ENCODE results near the gene ITPR2. TPM values are rescaled to one million over a fixed set of nuclear protein-coding genes. Genes with fewer than 3 reads are reported as not detected.

The ITPR2 gene
- total and polyA plus RNA-seq, 2 of the 8 experiments (the other 6 are each of a cell fraction or from before 2014, with no cell fraction given) = 4.1 to 48.3 TPM

DNA sequence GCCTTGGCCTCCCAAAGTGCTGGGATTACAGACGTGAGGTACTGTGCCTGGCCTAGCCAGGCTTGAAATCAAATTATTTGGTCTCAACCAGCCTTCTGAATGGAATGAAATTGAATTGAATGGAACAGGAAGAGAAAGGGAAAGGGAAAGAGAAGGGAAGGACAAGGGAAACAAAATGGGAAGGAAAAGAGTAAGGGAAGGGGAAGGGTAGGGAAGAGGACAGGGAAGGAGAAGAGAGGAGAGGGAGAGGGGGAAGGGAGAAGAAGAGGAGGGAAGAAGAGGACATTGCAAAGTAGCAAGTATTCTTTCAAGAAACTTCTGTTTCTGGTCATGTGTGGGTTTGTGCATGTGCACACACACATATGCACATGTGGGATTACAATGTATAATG lies 97.8 kb downstream of the ITPR2 start:
- Histone ChIP-seq H4K20me1 (replicated peaks in 1 of 2; ENCODE audit: control insufficient read depth in 1 of 2, insufficient read depth in 2 of 2, low read length in 2 of 2) (no peaks in the 10 kb centered on the region), H2AFZ (ENCODE audit: low read length) (no peak overlapping the region), H2BK15ac (ENCODE audit: low read length) (no peak overlapping the region), H3K79me1 (ENCODE audit: low read depth, low read length) (no peaks in the 10 kb centered on the region), H4K5ac (ENCODE audit: insufficient read length, low read depth, low read length) (no peak overlapping the region), H3K4me1 (replicated peaks in 1 of 4; ENCODE audit: control insufficient read depth in 3 of 4, insufficient read depth in 4 of 4, low read length in 3 of 4) (no peaks in the 10 kb centered on the region), H2BK12ac (ENCODE audit: low read depth, low read length) (no peak overlapping the region), H3K9me3 (ENCODE audit: insufficient read depth in 2 of 2, low read depth in 1 of 2, low read length in 1 of 2) (peaks cover 4% of the 10 kb centered on the region in 2 experiments; a peak in 2 of 4 replicates), H3K18ac (ENCODE audit: extremely low read depth, low read length) (no peak overlapping the region), H3K23ac (ENCODE audit: insufficient read length) (no peak overlapping the region), H3K56ac (replicated peaks; ENCODE audit: insufficient read length, low read depth, low read length) (no peak overlapping the region), H3K14ac (ENCODE audit: insufficient read length) (no peak overlapping the region), H4K91ac (replicated peaks; ENCODE audit: insufficient read length, low read length) (no peak overlapping the region), H3K4me2 (ENCODE audit: insufficient read depth in 1 of 2, low read depth in 2 of 2, low read length in 2 of 2) (no peak overlapping the region), H3K79me2 (ENCODE audit: control insufficient read depth in 1 of 2, insufficient read depth in 2 of 2, low read length in 2 of 2) (peaks cover 0 to 11% of the 10 kb centered on the region in 2 experiments; a peak in 1 of 4 replicates), H3K4me3 (ENCODE audit: extremely low read depth in 1 of 4, insufficient read depth in 2 of 4, low read depth in 3 of 4, low read length in 4 of 4) (no peak overlapping the region), H3K27me3 (replicated peaks in 1 of 4; ENCODE audit: control insufficient read depth in 3 of 4, extremely low read depth in 1 of 4, insufficient read depth in 3 of 4, low read length in 3 of 4) (no peaks in the 10 kb centered on the region), H2BK5ac (ENCODE audit: low read depth, low read length) (no peak overlapping the region), H3K27ac (ENCODE audit: low read depth, low read length) (no peak overlapping the region), H3K36me3 (ENCODE audit: control insufficient read depth in 2 of 4, insufficient read depth in 4 of 4, low read length in 3 of 4) (no peaks in the 10 kb centered on the region), H3K23me2 (ENCODE audit: low read depth, low read length) (no peaks in the 10 kb centered on the region; the same call in 1 of the 2 replicates), H4K8ac (ENCODE audit: extremely low read depth, insufficient read depth, low read length) (no peak overlapping the region), H2BK20ac (ENCODE audit: low read length) (no peak overlapping the region), H3K4ac (replicated peaks; ENCODE audit: insufficient read length, low read depth, low read length) (no peak overlapping the region), H3K9ac (replicated peaks in 1 of 4; ENCODE audit: extremely low read depth in 1 of 4, low read depth in 3 of 4, low read length in 3 of 4) (no peak overlapping the region), H2BK120ac (replicated peaks; ENCODE audit: low read depth, low read length) (no peak overlapping the region), H2AK5ac (ENCODE audit: low read depth, low read length) (no peak overlapping the region)
- 0% methylated on average over 1 of the region's 1 CpG; no CpG with 5 or more reads in 1 of the 2 experiments for WGBS, 2 experiments (ENCODE audit: extremely low coverage in 1 of 2, insufficient coverage in 1 of 2, insufficient read length in 1 of 2, insufficient replicate concordance in 2 of 2, low coverage in 1 of 2, low lambda C conversion rate in 2 of 2, missing lambda C conversion rate in 1 of 2)
- CTCF ChIA-PET (ENCODE audit: partially characterized antibody) = no interaction called here
- POLR2A ChIA-PET (ENCODE audit: partially characterized antibody) = no interaction called here
- no peak for DNase-seq (ENCODE audit: low read depth in 1 of 2, low spot score in 2 of 2)
- no peak for FAIRE-seq
- TF ChIP-seq, protein P1, sequence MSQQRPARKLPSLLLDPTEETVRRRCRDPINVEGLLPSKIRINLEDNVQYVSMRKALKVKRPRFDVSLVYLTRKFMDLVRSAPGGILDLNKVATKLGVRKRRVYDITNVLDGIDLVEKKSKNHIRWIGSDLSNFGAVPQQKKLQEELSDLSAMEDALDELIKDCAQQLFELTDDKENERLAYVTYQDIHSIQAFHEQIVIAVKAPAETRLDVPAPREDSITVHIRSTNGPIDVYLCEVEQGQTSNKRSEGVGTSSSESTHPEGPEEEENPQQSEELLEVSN (IDR thresholded peaks at IDR 0.05) = no peak
